GM19328 (cell line): ENCODE data around the gene QSOX1.

ENCODE experiments used
- ATAC-seq: cut with Tn5 transposase; IDR thresholded peaks from one replicate; pipeline ENCODE4 v1.9.1; 2021; ENCODE audit warnings: mild to moderate bottlenecking, moderate library complexity; ENCODE audit not compliant: unreplicated experiment

The QSOX1 gene

DNA sequence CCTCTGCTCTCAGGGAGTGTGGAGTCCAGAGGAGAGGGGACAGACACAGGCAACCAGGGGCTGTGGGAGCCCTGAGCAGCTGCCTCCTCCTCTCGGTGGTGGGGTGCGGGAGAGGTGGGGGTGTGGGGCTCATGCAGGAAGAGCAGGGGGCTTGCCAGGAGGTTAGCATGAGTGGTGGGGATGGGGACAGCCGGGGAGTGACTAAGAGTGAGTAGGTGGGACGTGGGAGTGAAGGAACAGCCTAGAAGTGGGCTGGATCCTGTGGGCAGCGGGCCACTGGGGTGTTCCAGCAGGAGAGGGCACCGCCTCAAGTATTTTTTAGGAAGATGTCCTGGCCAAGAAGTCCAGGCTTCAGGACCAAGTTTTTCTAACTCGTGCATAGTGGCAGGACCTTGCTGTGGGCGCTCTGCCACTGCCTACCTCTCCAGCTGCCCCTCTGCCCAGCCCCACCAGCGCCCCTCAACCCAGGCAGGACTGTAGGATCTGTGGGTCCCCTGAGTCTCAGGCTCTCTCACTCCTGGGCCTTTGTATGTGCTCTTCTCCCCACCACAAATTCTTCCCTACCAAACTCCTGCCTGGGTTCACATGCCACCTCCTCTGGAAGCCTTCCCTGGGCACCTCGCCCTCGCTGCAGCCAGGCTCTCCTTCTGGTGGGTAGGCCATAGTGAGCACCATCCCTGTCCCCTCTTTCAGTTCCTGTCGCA lies 56.6 kb downstream of the QSOX1 start:
- no peak for ATAC-seq

DNA sequence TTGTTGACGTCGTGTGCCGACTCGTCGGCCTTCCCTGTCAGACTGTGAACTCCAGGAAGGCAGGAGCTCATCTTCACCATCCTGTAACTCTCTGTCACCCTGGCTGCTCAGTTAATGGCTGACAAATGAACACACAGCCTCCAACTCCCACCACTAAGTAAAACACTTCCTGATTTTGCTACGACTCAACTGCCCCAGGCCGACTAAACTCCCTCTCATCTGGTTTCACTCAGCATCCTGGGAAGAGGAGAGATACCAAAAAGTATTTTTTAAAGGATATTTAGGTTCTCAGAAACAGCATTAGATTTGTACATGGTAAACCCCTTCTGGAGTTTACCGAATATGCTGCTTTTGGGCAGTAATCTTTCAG lies 57.2 kb downstream of the QSOX1 start:
- no peak for ATAC-seq

DNA sequence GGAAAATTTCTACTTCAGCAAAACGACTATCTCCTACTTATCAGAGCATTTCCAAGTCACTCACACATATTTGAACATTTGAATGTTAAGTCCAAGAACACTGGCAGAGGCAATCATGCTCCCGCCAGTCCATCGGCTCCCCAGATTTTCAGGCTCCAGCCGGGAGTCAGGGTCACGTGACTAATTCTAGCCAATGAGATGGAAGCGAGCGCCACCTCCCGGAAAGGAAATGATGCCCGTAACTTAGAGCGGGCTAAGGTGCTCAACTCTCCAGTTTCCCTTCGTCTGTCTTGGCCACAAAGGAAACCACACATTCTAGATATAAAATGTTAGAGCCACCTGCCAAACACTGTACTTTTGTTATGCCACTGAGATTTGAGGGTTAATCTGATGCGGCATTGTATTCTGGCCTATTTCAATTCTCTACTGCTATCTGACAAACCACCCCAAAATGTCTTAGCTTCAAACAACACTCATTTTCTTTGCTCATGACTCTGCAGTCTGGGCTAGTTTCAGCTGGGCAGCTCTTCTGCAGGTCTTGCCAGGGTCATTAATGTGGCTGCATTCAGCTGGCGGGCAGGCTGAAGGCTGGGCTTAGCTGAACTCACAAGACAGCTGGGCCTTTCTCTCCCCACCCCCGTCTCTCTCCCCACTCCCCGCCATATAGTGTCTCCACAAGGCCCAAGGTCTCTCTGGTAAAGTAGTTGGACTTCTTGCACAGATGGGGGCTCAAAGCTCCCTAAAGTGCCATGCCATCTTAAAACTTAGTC lies 58.9 kb downstream of the QSOX1 start:
- no peak for ATAC-seq

DNA sequence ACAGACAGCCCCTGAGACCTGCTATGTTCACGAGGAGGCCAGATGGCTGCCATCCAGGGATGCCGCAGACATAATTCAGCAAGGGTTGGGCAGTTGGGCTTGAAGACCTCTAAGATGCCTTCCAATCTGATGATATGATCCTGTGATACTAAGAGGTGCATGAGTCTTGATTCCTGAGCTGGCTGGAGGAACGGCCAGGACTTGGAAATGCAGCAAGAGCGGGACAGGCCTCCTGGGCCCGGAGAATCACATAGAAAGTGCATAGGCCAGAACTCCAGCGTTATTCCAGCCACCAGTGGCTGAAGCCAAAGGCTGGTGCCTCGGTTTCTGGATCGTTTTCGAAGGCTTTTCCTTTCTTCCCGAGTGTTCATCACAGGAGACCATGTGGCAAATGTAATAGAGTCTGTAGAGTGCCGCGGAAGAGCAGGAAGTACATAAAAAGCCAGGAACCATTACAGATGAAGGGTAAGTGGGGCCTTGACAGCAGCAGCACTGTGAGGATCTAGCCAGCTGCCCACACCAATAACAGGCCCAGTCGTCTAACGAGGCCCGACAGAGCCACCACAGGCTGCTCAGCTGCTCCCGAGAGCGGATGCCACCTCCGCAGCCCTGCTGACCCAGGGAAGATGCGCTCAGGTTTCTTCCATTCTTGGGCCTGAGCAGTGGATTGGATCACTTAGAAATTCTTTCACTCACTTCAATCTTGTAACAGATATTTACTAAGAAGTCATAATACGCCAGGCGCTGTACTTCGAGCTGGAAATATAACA lies 61.4 kb downstream of the QSOX1 start:
- ATAC-seq = no peak

DNA sequence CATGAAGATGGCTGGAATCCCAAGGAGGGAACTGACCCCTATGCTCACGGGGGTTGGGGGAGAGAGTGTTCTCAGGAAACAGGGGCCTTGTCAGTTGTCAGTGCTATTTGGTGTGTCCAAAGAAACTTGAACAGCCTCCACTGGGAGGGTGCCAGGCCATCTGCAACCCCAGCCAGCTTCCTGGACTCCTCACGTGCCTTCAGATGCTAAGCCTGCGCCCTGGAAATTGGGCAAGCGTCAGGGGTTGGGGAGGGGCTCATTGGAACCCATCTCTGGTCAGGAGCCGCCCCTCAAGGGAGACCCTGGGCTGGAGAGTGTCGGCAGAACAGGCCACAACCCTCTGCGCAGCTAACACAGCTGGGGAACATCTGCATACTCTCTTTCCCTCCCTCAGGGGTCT lies 62.3 kb downstream of the QSOX1 start:
- ATAC-seq = no peak

DNA sequence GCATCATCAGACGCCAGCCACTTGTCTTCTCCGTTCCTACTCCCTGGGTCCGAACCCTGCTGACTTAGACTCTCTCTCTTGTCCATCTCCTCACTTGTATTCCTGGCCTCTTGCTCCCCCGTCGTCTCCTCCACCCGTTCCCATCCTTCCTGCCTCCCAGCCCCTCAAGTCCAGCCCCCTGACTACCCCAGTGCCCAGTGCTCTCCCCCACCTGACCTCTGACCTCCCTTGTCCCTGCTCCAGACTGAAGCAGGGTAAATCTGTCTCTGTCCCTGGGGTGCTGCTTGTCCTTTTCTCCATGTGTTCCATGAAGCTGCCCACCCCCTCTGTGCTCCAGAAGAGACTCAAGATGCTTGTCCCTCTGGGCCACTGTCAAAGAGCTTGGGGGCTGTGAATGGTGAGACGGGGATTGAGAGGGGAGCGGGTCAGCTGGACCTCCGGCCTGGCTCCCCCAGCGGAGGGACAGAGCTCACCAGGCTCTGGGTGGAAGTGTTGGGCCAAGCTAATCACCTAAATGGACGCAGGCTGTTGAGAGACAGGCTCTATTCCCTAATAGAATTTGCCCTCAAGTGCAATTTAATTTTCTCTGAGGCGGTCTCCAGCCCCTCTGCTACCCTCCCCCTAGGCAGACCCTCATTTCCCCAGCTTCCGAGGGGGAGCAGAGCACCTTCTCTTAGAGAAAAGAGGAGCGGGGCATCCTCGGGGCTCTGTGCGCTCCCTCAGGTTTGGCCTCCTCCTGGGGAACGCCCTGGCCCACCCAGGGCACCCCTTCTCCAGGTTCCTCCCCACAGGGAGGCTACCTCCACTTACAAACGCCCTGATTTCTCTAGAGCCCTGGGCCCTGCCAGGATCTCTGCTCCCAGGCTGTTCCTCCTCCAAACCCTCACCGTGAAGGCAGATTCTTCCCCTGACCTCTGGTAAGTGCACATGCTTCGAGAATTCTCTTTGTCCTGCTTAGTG lies 64.4 kb downstream of the QSOX1 start:
- ATAC-seq = no peak

DNA sequence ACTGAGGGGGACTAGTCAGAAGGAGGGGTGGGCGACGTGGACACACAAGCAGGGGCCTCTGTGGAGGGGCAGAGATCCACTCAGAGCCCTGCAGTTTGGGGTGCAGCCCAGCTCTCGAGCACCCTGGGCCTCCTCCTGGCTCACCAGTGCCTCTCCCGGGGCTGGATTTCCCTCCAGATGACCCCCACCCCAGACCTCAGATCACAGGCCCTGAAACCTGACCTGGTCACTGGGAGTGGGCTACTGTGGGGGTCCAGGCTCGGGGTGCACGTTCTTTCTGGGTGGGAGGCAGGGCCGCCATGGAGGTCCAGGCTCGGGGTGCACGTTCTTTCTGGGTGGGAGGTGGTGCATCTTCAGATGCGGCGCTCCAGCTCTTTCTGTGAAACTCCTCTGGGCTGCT lies 65.1 kb downstream of the QSOX1 start:
- no peak for ATAC-seq

DNA sequence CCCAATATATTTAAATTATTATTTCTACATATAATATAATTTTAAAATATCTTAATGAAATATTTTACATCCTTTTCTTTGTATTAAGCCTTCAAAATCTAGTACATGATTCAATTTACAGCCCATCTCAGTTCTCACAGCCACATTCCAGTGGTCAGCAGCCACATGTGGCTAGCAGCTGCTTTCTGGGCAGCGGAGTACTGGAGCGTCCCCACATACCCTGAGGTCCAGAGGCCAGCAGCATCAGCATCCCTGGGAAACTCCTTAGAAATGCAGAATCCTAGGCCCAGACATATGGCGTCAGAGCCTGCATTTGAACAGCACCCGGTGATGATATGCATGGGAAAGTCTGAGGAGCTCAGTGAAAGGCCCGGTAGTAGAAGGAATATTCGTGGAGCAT lies 66.8 kb downstream of the QSOX1 start:
- no peak for ATAC-seq

DNA sequence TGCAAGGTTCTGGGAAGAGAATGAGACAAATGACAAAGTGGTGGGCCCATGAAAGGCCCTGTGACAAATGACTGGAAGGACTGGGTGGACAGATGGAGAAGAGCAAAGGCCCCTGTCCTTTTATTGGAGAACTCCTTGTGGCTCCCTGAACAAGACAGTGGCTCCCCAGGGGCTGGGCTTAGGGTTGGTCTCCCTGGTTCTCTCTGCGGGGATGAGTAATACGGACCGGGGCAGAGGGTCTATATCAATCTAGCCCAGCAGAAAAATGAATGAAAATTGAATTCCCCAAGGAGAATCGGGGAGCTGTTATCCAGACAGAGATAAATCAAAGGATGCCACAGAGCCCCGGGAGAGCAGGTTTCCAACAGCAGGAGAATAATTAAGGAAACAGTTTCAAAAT lies 70.2 kb downstream of the QSOX1 start:
- no peak for ATAC-seq

DNA sequence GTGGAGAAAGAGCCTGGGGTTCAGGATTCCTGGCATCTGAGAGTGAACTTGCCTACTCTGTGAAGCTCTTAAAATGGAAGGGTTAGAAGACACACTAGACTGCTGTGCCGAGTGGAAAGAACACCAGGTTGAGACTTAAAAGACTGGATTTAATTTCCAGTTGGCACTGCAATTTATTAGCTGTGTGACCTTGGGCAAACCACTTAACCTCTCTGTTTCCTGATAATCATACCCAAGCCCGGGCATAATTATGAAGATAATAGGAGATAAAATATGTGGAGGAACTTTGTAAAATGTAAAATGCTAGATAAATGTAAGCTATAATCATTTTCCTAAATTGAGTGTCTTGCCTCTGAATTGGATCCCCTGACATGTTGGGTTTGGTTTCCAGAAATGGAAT lies 70.7 kb downstream of the QSOX1 start:
- no peak for ATAC-seq

DNA sequence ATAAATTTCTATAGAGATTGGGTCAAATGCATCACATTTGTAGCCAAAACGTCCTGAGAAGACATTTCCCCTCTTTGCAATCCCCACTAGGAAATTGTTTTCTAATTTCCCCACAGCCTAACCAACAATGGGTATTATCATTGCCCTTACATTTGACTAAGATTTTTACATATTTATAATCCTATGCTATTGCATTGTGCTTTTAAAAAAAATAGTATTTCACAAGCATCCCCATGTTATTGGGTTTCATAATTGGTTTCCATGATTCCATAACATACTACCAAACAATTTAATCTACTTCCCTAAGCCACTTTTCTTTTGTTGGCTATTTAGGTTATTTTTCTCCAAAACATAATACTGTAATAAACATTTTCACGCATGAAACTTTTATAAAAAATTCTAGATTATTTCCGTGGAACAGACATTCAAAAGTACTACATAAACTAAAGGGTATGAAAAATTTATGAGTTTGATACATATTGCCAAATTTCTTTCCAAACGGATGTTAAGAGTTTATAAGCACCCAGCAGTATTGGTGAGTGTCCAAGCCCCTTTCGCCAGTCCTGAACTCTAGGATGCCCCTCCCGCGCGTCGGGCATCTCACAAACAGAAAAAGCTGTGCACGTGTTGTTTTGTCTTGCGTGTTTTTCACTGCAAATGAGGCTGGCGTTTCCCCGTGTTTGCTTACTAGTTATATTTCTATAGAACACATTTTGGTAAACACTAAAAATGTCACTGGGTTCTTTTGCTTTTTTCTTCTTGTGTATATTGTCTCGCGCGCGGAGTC lies 73.4 kb downstream of the QSOX1 start:
- no peak for ATAC-seq

DNA sequence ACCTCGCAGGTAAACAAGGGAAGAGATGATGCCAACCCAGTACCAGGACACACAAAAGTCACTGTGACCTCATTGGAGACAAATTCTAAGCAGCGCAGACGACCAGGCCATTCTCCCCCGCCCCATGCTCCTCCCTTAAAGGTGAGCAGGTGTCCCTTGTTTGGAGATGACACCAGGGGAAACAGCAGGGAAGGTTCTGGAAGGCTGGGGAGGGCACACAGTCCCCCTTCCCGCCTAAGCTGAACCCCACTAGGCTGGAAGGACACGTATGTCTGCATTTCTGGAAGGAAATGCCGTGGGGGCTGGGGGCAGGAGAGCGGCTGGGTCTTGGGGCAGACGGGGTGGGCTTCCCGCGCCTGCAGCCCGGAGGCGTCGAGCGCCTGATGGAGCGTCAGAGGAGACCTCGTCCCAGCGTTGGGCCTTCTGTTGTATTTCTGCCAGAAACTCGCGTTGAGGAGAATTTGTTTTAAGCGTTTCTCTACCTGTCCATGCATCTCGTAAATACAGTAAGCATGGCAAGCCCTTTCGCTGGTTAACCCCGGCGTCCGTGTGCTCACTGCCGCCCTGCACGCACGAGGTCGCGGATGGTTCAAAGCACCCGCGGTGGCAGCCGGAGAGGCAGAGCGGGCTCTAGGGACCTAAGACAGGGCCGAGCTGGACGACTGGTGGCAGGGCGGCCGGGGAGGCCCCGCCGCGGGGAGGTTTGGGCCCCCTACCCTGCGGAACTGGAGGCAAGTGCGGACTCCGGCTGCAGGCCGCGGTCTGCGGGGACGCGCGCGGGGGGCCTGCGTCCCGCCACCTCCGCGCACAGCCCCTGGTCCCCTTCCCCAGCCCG lies 74.2 kb downstream of the QSOX1 start:
- ATAC-seq = no peak

DNA sequence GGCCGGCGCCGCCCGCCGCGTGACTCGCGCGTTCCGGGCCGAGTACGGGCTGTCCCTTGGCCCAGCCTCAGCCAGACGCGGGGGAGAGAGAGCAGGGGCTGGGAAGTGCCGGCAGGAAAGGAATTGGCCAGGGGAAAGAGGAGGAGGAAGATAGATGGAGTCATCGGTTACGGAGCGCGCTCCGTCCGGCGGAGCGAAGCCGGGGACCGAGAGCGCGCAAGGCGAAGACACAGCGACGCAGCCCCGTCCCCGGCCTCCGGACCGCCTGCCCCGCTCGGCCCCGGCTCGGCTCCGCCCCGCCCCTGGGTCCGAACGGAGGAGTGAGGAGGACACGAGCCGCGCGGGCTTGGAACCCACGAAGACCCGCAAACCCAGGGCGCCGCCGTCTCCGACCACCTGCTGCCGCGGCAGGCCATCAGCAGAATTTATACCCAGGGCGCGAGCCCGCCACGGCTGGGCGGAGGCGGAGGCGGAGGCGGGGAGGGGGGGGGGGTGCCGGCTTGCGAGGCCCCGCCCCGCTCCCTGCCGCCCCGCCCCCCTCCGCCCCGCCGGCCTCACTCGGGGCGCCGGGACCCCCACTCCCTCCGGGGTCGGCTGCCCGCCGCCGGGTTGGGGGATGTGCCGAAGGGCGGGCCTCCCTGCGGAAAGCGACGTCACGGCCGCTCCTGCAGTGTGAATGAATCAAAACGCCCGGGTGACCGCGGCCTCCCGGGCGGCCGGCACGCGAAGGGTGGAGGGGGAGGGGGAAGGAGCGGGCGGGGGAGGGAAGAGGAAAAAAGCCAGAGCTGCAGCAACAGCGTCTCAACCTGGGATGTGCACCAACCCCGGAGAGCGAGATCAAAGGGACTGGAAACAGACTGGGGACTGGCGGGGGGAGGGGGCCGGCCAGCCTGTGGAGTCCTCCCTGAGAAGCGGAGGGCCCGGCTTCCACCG lies 75.1 kb downstream of the QSOX1 start, which contains the start of gene LHX4:
Gene LHX4, plus strand, starts transcription at position 782 of the 933 bp plus-strand sequence. CDS start 266 bp downstream, outside the sequence.
- ATAC-seq = no peak

DNA sequence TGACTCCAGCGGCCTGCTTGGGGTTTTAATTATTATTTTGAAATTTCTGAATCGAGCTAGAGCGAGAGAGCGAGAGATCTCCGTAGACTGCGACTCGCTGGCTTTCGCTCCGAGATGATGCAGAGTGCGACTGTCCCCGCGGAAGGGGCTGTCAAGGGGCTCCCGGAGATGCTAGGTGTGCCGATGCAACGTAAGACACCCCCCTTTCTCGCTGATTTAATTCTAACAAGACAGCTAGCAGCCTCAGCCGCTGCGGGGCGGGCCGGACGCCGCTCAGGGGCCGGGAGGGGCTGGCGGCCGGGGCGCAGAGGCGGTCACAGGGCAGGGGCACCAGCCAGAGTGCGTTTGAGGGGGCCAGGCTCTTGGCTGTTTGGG lies 75.7 kb downstream of the QSOX1 start:
- ATAC-seq = no peak

DNA sequence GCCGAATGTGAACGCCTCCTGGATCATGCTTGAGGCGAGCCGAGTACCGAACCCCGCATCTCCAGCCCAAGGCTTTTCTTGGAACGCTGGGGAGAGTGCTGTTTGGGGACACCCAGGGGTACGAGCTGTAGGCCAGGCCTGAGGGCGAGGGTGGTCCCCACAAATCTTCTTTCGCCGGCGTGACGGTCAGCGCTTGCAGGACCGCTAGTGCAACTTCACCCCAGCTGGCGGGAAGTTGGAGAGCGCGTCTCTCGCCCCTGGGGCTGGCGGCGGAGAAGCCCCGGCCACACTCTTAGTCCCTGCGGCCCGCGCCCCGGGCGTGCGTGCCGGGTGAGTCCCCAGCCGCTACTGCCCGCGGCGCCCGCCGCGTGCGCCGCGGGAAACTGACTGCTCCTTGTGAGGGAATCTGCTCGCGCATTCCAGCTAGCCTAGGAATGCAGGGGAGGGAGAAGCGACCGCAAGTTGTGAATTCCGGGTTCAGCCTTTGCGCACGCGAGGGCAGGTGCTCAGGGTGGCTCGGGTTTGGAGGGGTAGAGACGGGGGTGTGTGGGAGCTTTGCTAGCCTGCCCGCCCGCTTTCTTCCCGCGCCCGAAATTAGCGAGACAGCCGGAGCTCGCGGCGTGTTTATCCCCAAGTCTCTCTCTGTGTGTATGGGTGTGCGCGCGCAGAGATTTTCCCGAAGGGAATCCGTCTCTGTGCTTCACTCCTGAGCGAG lies 76.3 kb downstream of the QSOX1 start:
- no peak for ATAC-seq

DNA sequence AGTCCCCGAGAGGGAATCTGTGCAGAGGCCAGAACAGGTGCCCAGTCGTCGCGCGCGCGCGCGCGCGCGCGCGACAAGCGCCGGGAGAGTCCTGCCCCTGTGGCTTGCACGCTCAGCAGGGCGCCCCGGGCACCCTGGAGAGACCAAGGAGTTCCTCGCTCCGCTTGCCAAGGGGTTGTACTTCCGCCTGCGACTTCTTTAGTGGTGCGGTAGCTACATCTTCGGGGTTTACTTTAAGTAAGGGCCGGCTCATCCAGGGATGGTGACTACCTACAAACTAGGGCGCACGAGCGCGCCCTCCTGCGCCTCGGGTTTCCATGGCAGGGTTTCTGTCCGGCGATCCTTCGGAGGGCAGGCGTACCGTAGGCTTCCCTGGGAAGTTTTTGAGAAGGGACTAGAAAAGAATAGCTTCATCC lies 76.8 kb downstream of the QSOX1 start:
- no peak for ATAC-seq

DNA sequence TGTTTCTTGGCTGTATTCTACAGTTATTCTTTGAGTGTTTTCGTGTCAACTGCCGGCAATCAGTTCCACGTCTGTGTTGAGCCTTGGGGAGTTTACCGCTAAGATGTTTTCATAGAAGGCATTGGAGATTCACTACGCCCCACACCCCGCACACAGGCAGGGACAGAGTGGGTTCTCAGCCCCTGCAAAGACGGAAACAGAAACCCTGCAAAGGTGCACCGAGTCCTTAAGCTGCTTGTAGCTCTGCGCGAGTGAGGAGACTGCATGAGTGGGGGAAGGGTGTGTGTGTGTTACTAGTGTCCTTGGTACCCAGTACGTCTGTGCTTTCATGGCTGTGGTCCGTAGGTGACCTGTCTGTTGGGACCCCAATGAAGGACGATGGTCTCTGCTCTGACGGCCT lies 77.3 kb downstream of the QSOX1 start:
- no peak for ATAC-seq
